Common myeloid progenitor, CD34-positive (primary cell): Measurements from ENCODE around the gene PFKP.

Experiments used
- CTCF ChIA-PET: fragments of 350-600 bp; sonication (Branson Sonifier 250); formaldehyde crosslinking; loops from one replicate; lab custom pipeline; 2021; ENCODE audit warnings: antibody characterized with exemption; lab: Charles Lee
- POLR2A ChIA-PET: fragments of 350-600 bp; sonication (Branson Sonifier 250); formaldehyde crosslinking; loops from one replicate; lab custom pipeline; 2021; ENCODE audit warnings: antibody characterized with exemption; lab: Charles Lee
- DNase-seq, 3 donors: peaks; one replicate each; pipeline versions ENCODE4 v3.0.0 to v3.0.0-alpha.2; 2013
- H3K27ac ChIP-seq, 2 experiments: 1 replicate in 1 of 2; 2 replicates in 1 of 2; pipeline ENCODE4 v1.7.0; 2013; ENCODE audit warnings: inconsistent platforms in 2 of 2, low read length in 2 of 2, mild to moderate bottlenecking in 2 of 2, low read depth in 1 of 2, moderate library complexity in 1 of 2; ENCODE audit not compliant: severe bottlenecking in 2 of 2, insufficient read depth in 1 of 2, poor library complexity in 1 of 2
- H3K27me3 ChIP-seq, 5 experiments: replicated peaks in 2 of 5; 1 replicate in 3 of 5; 2 replicates in 2 of 5; pipeline versions ENCODE4 v1.6.1 to v1.7.0; 2013; ENCODE audit warnings: low read length in 4 of 5, mild to moderate bottlenecking in 2 of 5, moderate library complexity in 2 of 5, inconsistent platforms in 1 of 5; ENCODE audit not compliant: insufficient read depth in 5 of 5, control insufficient read depth in 4 of 5
- H3K36me3 ChIP-seq, 4 experiments: 1 replicate in 2 of 4; 2 replicates in 2 of 4; pipeline versions ENCODE4 v1.6.1 to v1.7.0; 2013; ENCODE audit warnings: low read length in 3 of 4, control low read depth in 1 of 4, mild to moderate bottlenecking in 1 of 4; ENCODE audit not compliant: control insufficient read depth in 4 of 4, insufficient read depth in 4 of 4
- H3K4me1 ChIP-seq, 4 experiments: 1 replicate in 3 of 4; 2 replicates in 1 of 4; pipeline versions ENCODE4 v1.6.1 to v1.7.1; 2013; ENCODE audit warnings: low read length in 3 of 4, mild to moderate bottlenecking in 3 of 4, control low read depth in 1 of 4, inconsistent platforms in 1 of 4, moderate library complexity in 1 of 4; ENCODE audit not compliant: control insufficient read depth in 4 of 4, insufficient read depth in 4 of 4; ENCODE audit errors: control extremely low read depth in 1 of 4
- H3K4me3 ChIP-seq, 7 experiments: 1 replicate in 4 of 7; 2 replicates in 3 of 7; pipeline versions ENCODE4 v1.5.1 to v1.7.0; 2013; ENCODE audit warnings: mild to moderate bottlenecking in 7 of 7, low read length in 6 of 7, moderate library complexity in 6 of 7, inconsistent platforms in 2 of 7, low read depth in 2 of 7, control low read depth in 1 of 7; ENCODE audit not compliant: insufficient read depth in 4 of 7, control insufficient read depth in 1 of 7; ENCODE audit errors: extremely low read depth in 1 of 7
- H3K9me3 ChIP-seq, 5 experiments: 1 replicate in 4 of 5; 2 replicates in 1 of 5; pipeline versions ENCODE4 v1.6.1 to v1.7.1; 2013; ENCODE audit warnings: low read length in 4 of 5, mild to moderate bottlenecking in 2 of 5, inconsistent platforms in 1 of 5, low read depth in 1 of 5, moderate library complexity in 1 of 5; ENCODE audit not compliant: control insufficient read depth in 4 of 5, insufficient read depth in 2 of 5; ENCODE audit errors: control extremely low read depth in 1 of 5
- WGBS: methylation state at CpG from one replicate; pipeline ENCODE4 v1.1.5; 2013; ENCODE audit not compliant: insufficient coverage; 5-methylcytosine and 5-hydroxymethylcytosine counted together

The PFKP gene

DNA sequence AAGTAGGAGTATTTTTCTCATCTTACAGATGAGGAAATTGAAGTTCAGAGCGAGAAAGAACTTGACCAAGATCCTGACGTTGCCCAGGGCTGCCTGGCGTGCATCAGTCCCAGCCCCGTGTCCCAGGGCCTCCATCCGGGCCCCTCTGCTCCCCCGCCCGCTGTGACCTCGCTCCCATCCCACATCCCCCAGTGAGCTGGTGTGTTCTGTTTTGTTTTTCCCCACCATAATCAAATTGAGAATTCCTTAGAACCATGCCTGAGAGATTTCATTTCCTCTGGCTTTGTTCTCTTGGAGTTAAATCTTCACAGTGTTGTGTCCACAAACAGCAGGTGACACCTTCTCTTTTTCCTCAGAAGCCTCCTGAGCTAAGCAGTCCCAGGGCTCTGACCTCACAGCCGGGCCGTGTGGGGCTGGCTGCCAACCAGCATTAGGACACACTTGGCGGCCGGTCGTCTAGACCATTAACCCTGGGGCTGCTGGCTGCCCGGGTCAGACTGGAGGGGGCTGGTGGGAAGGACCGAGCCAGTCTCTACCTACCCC lies 44.3 kb downstream of the PFKP start:
- peaks cover 21 to 92% (median 74%) of the 10 kb centered on the region in 4 experiments for H3K36me3 ChIP-seq
- H3K4me3 ChIP-seq, result no peak overlapping the region
- H3K4me1 ChIP-seq, result no peaks in the 10 kb centered on the region
- ChIA-PET POLR2A (no interaction called here), CTCF (interaction anchor here (1.1 kb wide), 1 partner anchor 32 kb away, joined by 3 read pairs; no protein-coding TSS in a partner anchor)
- H3K9me3 ChIP-seq, result no peaks in the 10 kb centered on the region
- no peak overlapping the region for H3K27ac ChIP-seq
- no peak for DNase-seq
- no peaks in the 10 kb centered on the region for H3K27me3 ChIP-seq
- WGBS, result 89% methylated on average over 13 of the region's 15 CpGs

DNA sequence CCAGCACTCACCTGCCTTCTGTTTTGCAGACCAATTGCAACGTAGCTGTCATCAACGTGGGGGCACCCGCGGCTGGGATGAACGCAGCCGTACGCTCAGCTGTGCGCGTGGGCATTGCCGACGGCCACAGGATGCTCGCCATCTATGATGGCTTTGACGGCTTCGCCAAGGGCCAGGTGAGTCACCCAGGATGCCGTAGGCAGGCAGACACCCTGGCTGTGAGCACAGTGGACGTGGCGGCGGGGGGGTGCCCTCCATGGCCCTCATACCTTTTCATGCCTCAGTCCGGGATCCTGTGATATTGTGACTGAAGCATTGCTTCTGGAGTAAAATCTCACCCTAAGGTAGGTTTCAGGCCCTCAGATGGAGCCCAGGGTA lies 46.0 kb downstream of the PFKP start:
- Histone ChIP-seq H3K9me3 (no peaks in the 10 kb centered on the region), H3K36me3 (peaks cover 26 to 91% (median 74%) of the 10 kb centered on the region in 4 experiments), H3K27me3 (no peaks in the 10 kb centered on the region), H3K27ac (no peak overlapping the region), H3K4me1 (no peaks in the 10 kb centered on the region), H3K4me3 (no peak overlapping the region)
- WGBS, result 98% methylated on average over 18 of the region's 19 CpGs
- DNase-seq, result no peak
- POLR2A ChIA-PET, result no interaction called here
- CTCF ChIA-PET, result no interaction called here

DNA sequence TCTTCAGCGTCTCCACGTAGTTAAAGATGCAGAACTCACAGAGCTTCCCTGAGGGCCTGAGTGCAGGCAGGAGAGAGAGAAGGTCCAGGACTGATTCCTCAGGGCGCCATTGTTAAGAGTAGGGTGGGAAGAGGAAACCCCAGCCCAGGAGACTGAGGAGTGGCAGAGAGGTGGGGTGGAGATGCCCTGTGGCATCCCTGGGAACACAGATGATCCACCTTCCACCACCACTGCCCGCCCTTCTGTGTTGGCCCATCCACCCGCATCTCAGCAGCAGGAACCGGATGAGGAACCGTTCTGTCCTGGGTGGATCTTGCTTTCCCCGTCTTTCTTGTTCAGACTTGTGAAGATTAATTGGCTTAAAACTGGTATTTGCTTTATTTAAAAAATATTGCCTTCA lies 48.3 kb downstream of the PFKP start:
- 81% methylated on average over 4 of the region's 8 CpGs for WGBS
- no peak for DNase-seq
- no peak overlapping the region for H3K27ac ChIP-seq
- no peaks in the 10 kb centered on the region for H3K4me1 ChIP-seq
- H3K36me3 ChIP-seq, result peaks cover 23 to 87% (median 71%) of the 10 kb centered on the region in 4 experiments
- H3K9me3 ChIP-seq, result no peaks in the 10 kb centered on the region
- H3K4me3 ChIP-seq, result no peak overlapping the region
- H3K27me3 ChIP-seq, result no peaks in the 10 kb centered on the region
- CTCF ChIA-PET, result interaction anchor here (0.8 kb wide), 1 partner anchor 11 kb away, joined by 3 read pairs; no protein-coding TSS in a partner anchor
- POLR2A ChIA-PET, result no interaction called here

DNA sequence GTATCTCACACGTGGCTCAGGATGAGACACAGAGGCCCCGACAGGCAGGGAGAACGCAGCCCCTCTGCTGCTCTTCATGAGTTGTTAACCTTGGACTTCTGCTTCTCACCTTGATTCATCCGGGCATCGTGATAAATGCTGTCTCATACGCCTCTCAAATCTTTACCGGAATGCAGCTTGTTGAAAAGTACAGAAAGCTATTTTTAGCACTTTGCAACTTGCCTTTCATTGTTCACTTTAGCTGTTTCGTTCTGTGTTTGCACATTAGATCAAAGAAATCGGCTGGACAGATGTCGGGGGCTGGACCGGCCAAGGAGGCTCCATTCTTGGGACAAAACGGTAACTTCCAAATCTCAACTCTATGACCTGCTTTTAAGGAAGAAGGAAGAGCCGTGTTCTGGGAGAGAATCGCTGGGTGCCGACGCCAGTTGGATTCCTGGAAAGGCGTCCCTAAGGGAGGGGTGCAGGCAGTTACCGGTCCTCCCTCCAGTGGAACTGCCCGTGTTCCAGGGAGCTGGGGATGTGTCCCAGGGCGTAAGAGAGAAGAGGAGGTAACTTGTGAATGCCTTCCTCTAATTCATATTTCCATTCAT lies 49.3 kb downstream of the PFKP start:
- H3K27me3 ChIP-seq, result no peaks in the 10 kb centered on the region
- POLR2A ChIA-PET, result no interaction called here
- 90% methylated on average over 12 of the region's 20 CpGs for WGBS
- no peaks in the 10 kb centered on the region for H3K9me3 ChIP-seq
- DNase-seq, result no peak
- H3K4me3 ChIP-seq, result no peak overlapping the region
- no peak overlapping the region for H3K27ac ChIP-seq
- peaks cover 18 to 86% (median 71%) of the 10 kb centered on the region in 4 experiments for H3K36me3 ChIP-seq
- CTCF ChIA-PET, result no interaction called here
- H3K4me1 ChIP-seq, result no peaks in the 10 kb centered on the region

DNA sequence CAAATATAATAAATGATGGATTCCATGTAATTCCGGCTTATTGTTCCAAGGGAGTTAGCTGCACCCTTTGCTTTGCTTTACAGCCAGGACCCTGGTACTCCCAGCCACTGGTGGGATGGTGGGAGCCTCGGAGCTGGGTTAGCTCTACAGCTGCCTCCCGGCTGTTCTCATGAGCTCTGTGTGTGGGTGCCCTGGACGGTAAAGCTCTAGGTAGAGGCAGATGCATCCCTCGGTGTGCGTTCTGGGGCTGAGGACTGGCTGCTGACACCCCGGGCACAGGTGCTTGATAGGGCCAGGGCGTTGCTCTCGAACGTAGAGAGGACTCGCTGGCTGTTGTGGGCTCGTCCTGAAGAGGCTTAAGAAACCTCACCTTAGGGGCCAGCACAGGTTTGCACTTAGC lies 50.1 kb downstream of the PFKP start:
- Histone ChIP-seq H3K36me3 (peaks cover 19 to 83% (median 68%) of the 10 kb centered on the region in 4 experiments), H3K4me1 (no peaks in the 10 kb centered on the region), H3K27me3 (no peaks in the 10 kb centered on the region), H3K27ac (no peak overlapping the region), H3K4me3 (no peak overlapping the region), H3K9me3 (no peaks in the 10 kb centered on the region)
- ChIA-PET POLR2A (no interaction called here), CTCF (no interaction called here)
- no peak for DNase-seq
- WGBS, result 98% methylated on average over 9 of the region's 12 CpGs

DNA sequence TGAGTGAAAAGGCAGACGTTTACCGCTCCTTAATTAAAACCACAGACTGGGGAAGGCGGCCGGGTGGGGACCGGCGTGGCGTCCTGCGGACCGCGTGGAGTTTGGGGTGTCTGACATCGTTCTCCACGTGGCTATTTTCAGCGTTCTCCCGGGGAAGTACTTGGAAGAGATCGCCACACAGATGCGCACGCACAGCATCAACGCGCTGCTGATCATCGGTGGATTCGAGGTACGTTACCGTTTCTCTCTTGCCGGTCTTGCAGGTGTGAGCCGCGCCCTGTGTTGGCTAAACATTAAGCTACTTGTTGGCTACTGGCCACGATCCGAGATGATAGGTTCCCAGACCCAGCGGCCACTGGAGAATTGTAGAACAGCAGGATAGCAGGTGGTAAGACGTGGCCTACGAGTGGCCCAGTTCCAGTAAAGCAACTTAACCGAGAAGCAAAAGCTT lies 51.3 kb downstream of the PFKP start:
- DNase-seq, result no peak
- Histone ChIP-seq H3K9me3 (no peaks in the 10 kb centered on the region), H3K27ac (no peak overlapping the region), H3K4me3 (no peak overlapping the region), H3K4me1 (no peaks in the 10 kb centered on the region), H3K27me3 (no peaks in the 10 kb centered on the region), H3K36me3 (peaks cover 24 to 83% (median 69%) of the 10 kb centered on the region in 4 experiments)
- ChIA-PET CTCF (interaction anchor here (1.1 to 2.2 kb wide), 2 partner anchors 11 to 12 kb away, joined by 5 read pairs; no protein-coding TSS in a partner anchor), POLR2A (no interaction called here)
- 98% methylated on average over 32 of the region's 32 CpGs for WGBS

DNA sequence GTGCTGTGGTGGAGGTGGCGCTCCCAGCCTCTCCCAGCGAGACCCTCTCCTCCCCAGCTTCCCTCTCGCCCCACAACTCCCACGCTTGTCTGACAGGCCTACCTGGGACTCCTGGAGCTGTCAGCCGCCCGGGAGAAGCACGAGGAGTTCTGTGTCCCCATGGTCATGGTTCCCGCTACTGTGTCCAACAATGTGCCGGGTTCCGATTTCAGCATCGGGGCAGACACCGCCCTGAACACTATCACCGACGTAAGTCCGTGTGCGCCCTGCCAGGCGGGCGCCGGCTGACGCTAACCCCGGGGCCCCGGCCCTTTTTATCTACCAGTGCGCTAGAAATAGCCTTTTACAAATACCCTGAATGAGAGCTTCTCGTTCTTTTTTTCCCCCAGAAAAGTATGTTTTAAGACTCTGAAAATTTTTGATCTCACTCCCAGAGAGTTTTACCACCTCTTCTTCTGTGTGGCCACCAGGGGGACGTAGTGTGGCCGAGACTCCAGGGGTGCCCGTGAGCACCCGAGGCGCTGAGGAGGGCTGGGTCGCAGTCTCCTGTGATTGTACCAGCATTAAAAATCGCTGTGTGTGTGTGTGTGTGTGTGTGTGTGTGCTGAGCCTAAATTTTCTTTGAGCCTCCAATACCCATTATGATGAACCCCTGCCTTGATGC lies 52.6 kb downstream of the PFKP start:
- Histone ChIP-seq H3K9me3 (no peaks in the 10 kb centered on the region), H3K27me3 (no peaks in the 10 kb centered on the region), H3K4me1 (no peaks in the 10 kb centered on the region), H3K36me3 (peaks cover 25 to 85% (median 74%) of the 10 kb centered on the region in 4 experiments), H3K27ac (no peak overlapping the region), H3K4me3 (no peak overlapping the region)
- peak; percentile 24 to 53 (median 45) for DNase-seq
- POLR2A ChIA-PET, result no interaction called here
- CTCF ChIA-PET, result interaction anchor here (0.6 to 2.2 kb wide), 4 partner anchors 10 to 49 kb away, joined by 3 to 5 read pairs (median 4); no protein-coding TSS in a partner anchor
- WGBS, result 95% methylated on average over 30 of the region's 31 CpGs
